AG04449 (cell line): ENCODE data around the gene CCDC68.

Experiments used
- CTCF ChIA-PET: fragments of 350-600 bp; formaldehyde crosslinking; extraction: SDS; loops from one replicate; lab custom pipeline; 2021; ENCODE audit warnings: antibody characterized with exemption; lab: Yijun Ruan, JAX
- POLR2A ChIA-PET: fragments of 400-600, 350-600 bp; formaldehyde crosslinking; extraction: SDS; loops from one replicate; lab custom pipeline; 2020; ENCODE audit warnings: antibody characterized with exemption, inconsistent platforms; lab: Yijun Ruan, JAX
- DNase-seq: peaks from one replicate; pipeline ENCODE4 v3.0.0-alpha.2; 2010; ENCODE audit warnings: low read depth, low spot score
- H3K4me3 ChIP-seq: 2 replicates; pipeline ENCODE4 v1.5.1; 2011; ENCODE audit warnings: low read depth, mild to moderate bottlenecking, control low read depth, low read length
- CTCF ChIP-seq: IDR thresholded peaks from one replicate; pipeline ENCODE4 v1.5.1; 2011; ENCODE audit warnings: mild to moderate bottlenecking, moderate library complexity, low read length, control low read depth, inconsistent platforms; ENCODE audit not compliant: insufficient read depth; ENCODE audit errors: missing control alignments

CCDC68 gene

GRCh38 chr18:54872681-54873080 lies 86.6 kb downstream of the CCDC68 start:
- ChIA-PET POLR2A (no interaction called here), CTCF (no interaction called here)
- DNase-seq: no peak
- no peak for TF ChIP-seq CTCF
- H3K4me3 ChIP-seq: no peak overlapping the region

- no peak for TF ChIP-seq CTCF
- H3K4me3 ChIP-seq: no peak overlapping the region
- ChIA-PET CTCF (interaction anchor here (0.7 kb wide), 1 partner anchor 9 kb away, joined by 3 read pairs; no protein-coding TSS in a partner anchor), POLR2A (no interaction called here)
- DNase-seq: no peak
These were observed 88.0 kb downstream of the CCDC68 start for GRCh38 chr18:54871231-54871630.

- ChIA-PET CTCF (no interaction called here), POLR2A (no interaction called here)
- no peak for DNase-seq
- no peak for TF ChIP-seq CTCF
- H3K4me3 ChIP-seq: no peak overlapping the region
These were observed 92.1 kb downstream of the CCDC68 start for GRCh38 chr18:54867131-54867530.

- POLR2A ChIA-PET: no interaction called here
- H3K4me3 ChIP-seq: no peak overlapping the region
- no peak for TF ChIP-seq CTCF
- CTCF ChIA-PET: no interaction called here
- no peak for DNase-seq
These were observed 98.3 kb downstream of the CCDC68 start for GRCh38 chr18:54860941-54861340.

GRCh38 chr18:54859667-54860421 lies 99.4 kb downstream of the CCDC68 start:
- DNase-seq: no peak
- ChIA-PET CTCF (interaction anchor here (0.5 kb wide), 1 partner anchor 413 kb away, joined by 3 read pairs; no protein-coding TSS in a partner anchor), POLR2A (no interaction called here)
- TF ChIP-seq CTCF: no peak
- no peak overlapping the region for H3K4me3 ChIP-seq

- no peak for TF ChIP-seq CTCF
- POLR2A ChIA-PET: interaction anchor here (0.8 kb wide), 1 partner anchor 9 kb away, joined by 3 read pairs; no protein-coding TSS in a partner anchor
- CTCF ChIA-PET: no interaction called here
- no peak overlapping the region for H3K4me3 ChIP-seq
- DNase-seq: no peak
These were observed 101.8 kb downstream of the CCDC68 start for GRCh38 chr18:54857499-54857898.
